ENCODE results near the gene ADH5. TPM values are rescaled to one million over a fixed set of nuclear protein-coding genes. Genes with fewer than 3 reads are reported as not detected.

The ADH5 gene
- total and polyA plus RNA-seq, 2 donors (not counting 1 experiment from before 2014, with no cell fraction given): 23.9 to 65.6 TPM

DNA sequence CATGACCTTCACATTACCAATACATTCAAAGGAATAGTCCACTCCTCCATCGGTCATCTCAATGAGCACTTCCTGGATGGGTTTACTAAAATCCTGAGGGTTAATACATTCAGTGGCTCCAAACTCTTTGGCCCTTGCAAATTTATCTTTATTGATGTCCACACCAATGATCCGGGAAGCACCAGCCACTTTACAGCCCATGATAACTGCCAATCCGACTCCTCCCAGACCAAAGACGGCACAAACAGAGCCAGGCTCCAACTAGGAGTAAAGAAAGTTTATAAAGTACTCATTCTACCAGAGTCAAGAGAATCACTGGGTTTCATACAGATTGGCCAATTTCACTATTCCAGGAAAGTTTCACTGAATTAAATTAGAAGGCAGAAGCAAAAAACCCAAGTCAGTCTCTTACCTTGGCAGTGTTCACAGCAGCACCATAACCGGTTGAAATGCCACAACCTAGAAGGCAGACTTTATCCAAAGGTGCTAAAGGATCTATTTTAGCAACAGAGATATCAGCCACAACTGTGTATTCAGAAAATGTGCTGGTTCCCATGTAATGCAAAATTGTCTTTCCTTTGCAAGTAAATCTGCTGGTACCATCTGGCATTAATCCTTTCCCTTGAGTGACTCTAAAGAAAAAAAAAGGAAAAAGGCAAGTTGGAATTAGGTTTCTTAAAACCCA is 12.2 kb downstream of the ADH5 start:
- Histone ChIP-seq H3K4me2 (replicated peaks; ENCODE audit: low read depth, low read length, poor library complexity, severe bottlenecking) (no peak overlapping the region), H3K9me3 (ENCODE audit: control extremely low read depth in 1 of 3, control insufficient read depth in 2 of 3, insufficient read depth in 1 of 3, low read length in 2 of 3) (no peaks in the 10 kb centered on the region), H3K9ac (ENCODE audit: low read length) (no peak overlapping the region), H2AFZ (ENCODE audit: insufficient read depth, low read depth, low read length, poor library complexity, severe bottlenecking) (no peak overlapping the region), H3K27ac (ENCODE audit: low read length in 2 of 2) (no peak overlapping the region), H3K27me3 (replicated peaks in 1 of 4; ENCODE audit: control extremely low read depth in 1 of 4, control insufficient read depth in 3 of 4, insufficient read depth in 4 of 4, low read length in 3 of 4) (no peaks in the 10 kb centered on the region), H3K4me1 (ENCODE audit: control insufficient read depth in 2 of 2, insufficient read depth in 2 of 2, low read length in 2 of 2) (no peaks in the 10 kb centered on the region), H3K79me2 (ENCODE audit: control insufficient read depth, insufficient read depth, low read length) (no peaks in the 10 kb centered on the region), H3K4me3 (ENCODE audit: control extremely low read depth in 1 of 5, extremely low read depth in 1 of 5, insufficient read depth in 1 of 5, low read depth in 2 of 5, low read length in 4 of 5) (no peak overlapping the region), H4K20me1 (ENCODE audit: control insufficient read depth, insufficient read depth, low read length, poor library complexity, severe bottlenecking) (no peaks in the 10 kb centered on the region), H3K36me3 (replicated peaks in 1 of 2; ENCODE audit: control extremely low read depth in 1 of 2, control insufficient read depth in 1 of 2, extremely low read depth in 1 of 2, insufficient read depth in 2 of 2, low read length in 1 of 2) (peaks cover 0 to 90% of the 10 kb centered on the region in 2 experiments)
- TF ChIP-seq, protein P1, sequence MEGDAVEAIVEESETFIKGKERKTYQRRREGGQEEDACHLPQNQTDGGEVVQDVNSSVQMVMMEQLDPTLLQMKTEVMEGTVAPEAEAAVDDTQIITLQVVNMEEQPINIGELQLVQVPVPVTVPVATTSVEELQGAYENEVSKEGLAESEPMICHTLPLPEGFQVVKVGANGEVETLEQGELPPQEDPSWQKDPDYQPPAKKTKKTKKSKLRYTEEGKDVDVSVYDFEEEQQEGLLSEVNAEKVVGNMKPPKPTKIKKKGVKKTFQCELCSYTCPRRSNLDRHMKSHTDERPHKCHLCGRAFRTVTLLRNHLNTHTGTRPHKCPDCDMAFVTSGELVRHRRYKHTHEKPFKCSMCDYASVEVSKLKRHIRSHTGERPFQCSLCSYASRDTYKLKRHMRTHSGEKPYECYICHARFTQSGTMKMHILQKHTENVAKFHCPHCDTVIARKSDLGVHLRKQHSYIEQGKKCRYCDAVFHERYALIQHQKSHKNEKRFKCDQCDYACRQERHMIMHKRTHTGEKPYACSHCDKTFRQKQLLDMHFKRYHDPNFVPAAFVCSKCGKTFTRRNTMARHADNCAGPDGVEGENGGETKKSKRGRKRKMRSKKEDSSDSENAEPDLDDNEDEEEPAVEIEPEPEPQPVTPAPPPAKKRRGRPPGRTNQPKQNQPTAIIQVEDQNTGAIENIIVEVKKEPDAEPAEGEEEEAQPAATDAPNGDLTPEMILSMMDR (IDR thresholded peaks at IDR 0.05): no peak
- no peak for TF ChIP-seq EZH2 (IDR thresholded peaks at IDR 0.05; ENCODE audit: borderline replicate concordance, insufficient read depth, low read depth, low read length, poor library complexity, severe bottlenecking)
- ChIA-PET POLR2A (no interaction called here), CTCF (no interaction called here)
- no peak for DNase-seq
- ATAC-seq (ENCODE audit: low read depth): no peak
- WGBS (ENCODE audit: insufficient coverage): 83% methylated on average over 1 of the region's 5 CpGs
- Mint-ChIP-seq H3K27ac (no peak overlapping the region), H3K9me3 (ENCODE audit: insufficient read depth) (no peaks in the 10 kb centered on the region), H3K27me3 (no peaks in the 10 kb centered on the region), H3K4me1 (no peaks in the 10 kb centered on the region), H3K4me3 (no peak overlapping the region)
- intact Hi-C loops (cut with micrococcal nuclease): no loop called here

DNA sequence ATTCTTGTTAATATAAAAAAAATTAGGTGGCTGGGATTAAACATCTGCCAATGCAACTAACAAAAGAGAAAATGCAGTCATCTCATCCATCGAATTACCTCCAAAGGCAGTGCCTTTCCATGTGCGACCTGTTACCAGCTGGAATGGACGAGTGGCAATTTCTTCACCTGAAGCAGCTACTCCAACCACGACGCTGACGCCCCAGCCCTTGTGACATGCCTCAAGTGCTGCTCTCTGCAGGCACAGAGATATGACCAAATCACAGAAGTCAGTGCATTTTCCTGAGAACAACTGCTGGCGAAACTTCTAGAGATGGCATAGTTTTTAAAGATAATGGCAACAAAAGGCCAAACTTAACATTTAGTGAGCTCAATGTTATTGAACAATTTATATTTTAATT is 13.8 kb downstream of the ADH5 start:
- Mint-ChIP-seq H3K9me3 (ENCODE audit: insufficient read depth) (no peaks in the 10 kb centered on the region), H3K4me1 (no peaks in the 10 kb centered on the region), H3K27me3 (no peaks in the 10 kb centered on the region), H3K4me3 (no peak overlapping the region), H3K27ac (no peak overlapping the region)
- H3K9me3 ChIP-seq (ENCODE audit: control extremely low read depth in 1 of 3, control insufficient read depth in 2 of 3, insufficient read depth in 1 of 3, low read length in 2 of 3): no peaks in the 10 kb centered on the region
- no peak overlapping the region for H3K4me3 ChIP-seq (ENCODE audit: control extremely low read depth in 1 of 5, extremely low read depth in 1 of 5, insufficient read depth in 1 of 5, low read depth in 2 of 5, low read length in 4 of 5)
- no peaks in the 10 kb centered on the region for H3K79me2 ChIP-seq (ENCODE audit: control insufficient read depth, insufficient read depth, low read length)
- H3K36me3 ChIP-seq (replicated peaks in 1 of 2; ENCODE audit: control extremely low read depth in 1 of 2, control insufficient read depth in 1 of 2, extremely low read depth in 1 of 2, insufficient read depth in 2 of 2, low read length in 1 of 2): peaks cover 4 to 89% of the 10 kb centered on the region in 2 experiments
- no peak for DNase-seq
- H2AFZ ChIP-seq (ENCODE audit: insufficient read depth, low read depth, low read length, poor library complexity, severe bottlenecking): no peak overlapping the region
- ChIA-PET POLR2A (no interaction called here), CTCF (interaction anchor here (0.9 to 1.1 kb wide), 2 partner anchors 19 to 79 kb away, joined by 3 to 4 read pairs; partner anchors contain the start of gene METAP1)
- intact Hi-C loops (cut with micrococcal nuclease): no loop called here
- H3K9ac ChIP-seq (ENCODE audit: low read length): no peak overlapping the region
- 95% methylated on average over 7 of the region's 7 CpGs for WGBS (ENCODE audit: insufficient coverage)
- H3K27ac ChIP-seq (ENCODE audit: low read length in 2 of 2): no peak overlapping the region
- no peaks in the 10 kb centered on the region for H4K20me1 ChIP-seq (ENCODE audit: control insufficient read depth, insufficient read depth, low read length, poor library complexity, severe bottlenecking)
- no peaks in the 10 kb centered on the region for H3K4me1 ChIP-seq (ENCODE audit: control insufficient read depth in 2 of 2, insufficient read depth in 2 of 2, low read length in 2 of 2)
- no peak for TF ChIP-seq EZH2 (IDR thresholded peaks at IDR 0.05; ENCODE audit: borderline replicate concordance, insufficient read depth, low read depth, low read length, poor library complexity, severe bottlenecking)
- TF ChIP-seq, protein P1 (IDR thresholded peaks at IDR 0.05): no peak
- no peak for ATAC-seq (ENCODE audit: low read depth)
- no peak overlapping the region for H3K4me2 ChIP-seq (replicated peaks; ENCODE audit: low read depth, low read length, poor library complexity, severe bottlenecking)
- H3K27me3 ChIP-seq (replicated peaks in 1 of 4; ENCODE audit: control extremely low read depth in 1 of 4, control insufficient read depth in 3 of 4, insufficient read depth in 4 of 4, low read length in 3 of 4): no peaks in the 10 kb centered on the region
